Osteocyte (in vitro differentiated cells): ENCODE results near the gene EGF. TPM values are rescaled to one million over a fixed set of nuclear protein-coding genes. Genes with fewer than 3 reads are reported as not detected.

ENCODE experiments used
- DNase-seq: peaks from one replicate; pipeline ENCODE4 v3.0.0; 2021; ENCODE audit warnings: mixed read lengths; ENCODE audit not compliant: unreplicated experiment; ENCODE audit errors: extremely low spot score
- H3K27ac Mint-ChIP-seq: one replicate; pipeline ENCODE4 v1.8.0; 2021; ENCODE audit warnings: mild to moderate bottlenecking, mixed read lengths; ENCODE audit not compliant: unreplicated experiment
- H3K27me3 Mint-ChIP-seq: one replicate; pipeline ENCODE4 v1.8.0; 2021; ENCODE audit warnings: mixed read lengths; ENCODE audit not compliant: unreplicated experiment
- H3K36me3 Mint-ChIP-seq: one replicate; pipeline ENCODE4 v1.8.0; 2021; ENCODE audit warnings: mixed read lengths; ENCODE audit not compliant: unreplicated experiment
- H3K4me1 Mint-ChIP-seq: one replicate; pipeline ENCODE4 v1.8.0; 2021; ENCODE audit warnings: mixed read lengths; ENCODE audit not compliant: unreplicated experiment
- H3K4me3 Mint-ChIP-seq: one replicate; pipeline ENCODE4 v1.8.0; 2021; ENCODE audit warnings: mild to moderate bottlenecking, moderate library complexity, mixed read lengths; ENCODE audit not compliant: unreplicated experiment
- H3K9me3 Mint-ChIP-seq: one replicate; pipeline ENCODE4 v1.8.0; 2021; ENCODE audit warnings: mixed read lengths; ENCODE audit not compliant: unreplicated experiment
- CTCF ChIP-seq: fragments of 200-600 bp; sonication (generic); IDR thresholded peaks from 2 replicates; pipeline ENCODE4 v1.5.0; 2021; ENCODE audit warnings: antibody characterized with exemption, mild to moderate bottlenecking, moderate library complexity
- total RNA-seq: library from RNA; stranded (reverse); gene quantifications from 2 replicates; pipeline ENCODE4 v1.2.1, GENCODE V29; 2021

The EGF gene
- total RNA-seq, 1 donor from 2014 or later, result not detected

- Mint-ChIP-seq H3K36me3 (no peaks in the 10 kb centered on the region), H3K27ac (no peak overlapping the region), H3K4me1 (peaks cover 18% of the 10 kb centered on the region), H3K27me3 (no peaks in the 10 kb centered on the region), H3K4me3 (no peak overlapping the region), H3K9me3 (no peaks in the 10 kb centered on the region)
- no peak for TF ChIP-seq CTCF
- no peak for DNase-seq
Measured at GRCh38 chr4:110014233-110014632, 101.5 kb downstream of the EGF start.

- no peak for TF ChIP-seq CTCF
- H3K4me3 Mint-ChIP-seq, result no peak overlapping the region
Measured at GRCh38 chr4:110019153-110019552, 106.5 kb downstream of the EGF start.

GRCh38 chr4:110020139-110020538, 107.5 kb downstream of the EGF start:
- Mint-ChIP-seq H3K9me3 (no peaks in the 10 kb centered on the region), H3K4me1 (peaks cover 20% of the 10 kb centered on the region), H3K27ac (peak overlapping the region; percentile 12), H3K4me3 (no peak overlapping the region), H3K36me3 (no peaks in the 10 kb centered on the region), H3K27me3 (no peaks in the 10 kb centered on the region)
- no peak for TF ChIP-seq CTCF
- DNase-seq, result no peak

More at GRCh38 chr4:110019153-110019552, 106.5 kb downstream of the EGF start:
- no peak overlapping the region for H3K27ac Mint-ChIP-seq
- H3K9me3 Mint-ChIP-seq, result no peaks in the 10 kb centered on the region
- no peak for DNase-seq
- H3K36me3 Mint-ChIP-seq, result no peaks in the 10 kb centered on the region
- H3K4me1 Mint-ChIP-seq, result peaks cover 20% of the 10 kb centered on the region
- H3K27me3 Mint-ChIP-seq, result no peaks in the 10 kb centered on the region

GRCh38 chr4:110020646-110021443, 108.2 kb downstream of the EGF start:
- DNase-seq, result no peak
- H3K36me3 Mint-ChIP-seq, result no peaks in the 10 kb centered on the region
- H3K27me3 Mint-ChIP-seq, result no peaks in the 10 kb centered on the region
- no peak for TF ChIP-seq CTCF
- H3K27ac Mint-ChIP-seq, result no peak overlapping the region
- no peak overlapping the region for H3K4me3 Mint-ChIP-seq
- H3K4me1 Mint-ChIP-seq, result peaks cover 20% of the 10 kb centered on the region
- H3K9me3 Mint-ChIP-seq, result no peaks in the 10 kb centered on the region

GRCh38 chr4:110022457-110022856, 109.8 kb downstream of the EGF start:
- Mint-ChIP-seq H3K4me3 (no peak overlapping the region), H3K9me3 (no peaks in the 10 kb centered on the region), H3K36me3 (no peaks in the 10 kb centered on the region), H3K4me1 (peaks cover 20% of the 10 kb centered on the region), H3K27me3 (no peaks in the 10 kb centered on the region), H3K27ac (no peak overlapping the region)
- DNase-seq, result no peak
- TF ChIP-seq CTCF, result no peak
